ENCODE data around the gene CALN1.

CALN1 gene

GRCh38 chr7:72028267-72028666 is 383.9 kb downstream of the CALN1 start:
- no peak for DNase-seq

GRCh38 chr7:72025381-72025960 is 386.7 kb downstream of the CALN1 start:
- DNase-seq, result no peak

GRCh38 chr7:72023926-72024325 is 388.2 kb downstream of the CALN1 start:
- DNase-seq, result no peak

- no peak for DNase-seq
Observed at GRCh38 chr7:72021716-72022115, 390.4 kb downstream of the CALN1 start.

GRCh38 chr7:72020311-72020710 is 391.8 kb downstream of the CALN1 start:
- no peak for DNase-seq

GRCh38 chr7:72019436-72019835 is 392.7 kb downstream of the CALN1 start:
- DNase-seq, result no peak

GRCh38 chr7:72017756-72018155 is 394.4 kb downstream of the CALN1 start:
- DNase-seq, result no peak

GRCh38 chr7:72016574-72016973 is 395.6 kb downstream of the CALN1 start:
- DNase-seq, result no peak

GRCh38 chr7:72015136-72015535 is 397.0 kb downstream of the CALN1 start:
- DNase-seq, result no peak

- DNase-seq, result no peak
Observed at GRCh38 chr7:72007018-72007417, 405.1 kb downstream of the CALN1 start.

GRCh38 chr7:72003236-72003635 is 408.9 kb downstream of the CALN1 start:
- no peak for DNase-seq

GRCh38 chr7:71996141-71996540 is 416.0 kb downstream of the CALN1 start:
- DNase-seq, result no peak

- no peak for DNase-seq
Observed at GRCh38 chr7:71995111-71995510, 417.0 kb downstream of the CALN1 start.

GRCh38 chr7:71991586-71991985 is 420.6 kb downstream of the CALN1 start:
- DNase-seq, result no peak

GRCh38 chr7:71990138-71990462 is 422.0 kb downstream of the CALN1 start:
- no peak for DNase-seq

- DNase-seq, result no peak
Observed at GRCh38 chr7:71988201-71988600, 423.9 kb downstream of the CALN1 start.

GRCh38 chr7:71987200-71987767 is 424.9 kb downstream of the CALN1 start:
- no peak for DNase-seq

- no peak for DNase-seq
Observed at GRCh38 chr7:71984348-71984747, 427.8 kb downstream of the CALN1 start.

- no peak for DNase-seq
Observed at GRCh38 chr7:71982851-71983250, 429.3 kb downstream of the CALN1 start.

GRCh38 chr7:71976645-71977044 is 435.5 kb downstream of the CALN1 start:
- no peak for DNase-seq

GRCh38 chr7:71974611-71975010 is 437.5 kb downstream of the CALN1 start:
- no peak for DNase-seq

GRCh38 chr7:71972534-71972933 is 439.6 kb downstream of the CALN1 start:
- DNase-seq, result no peak

- no peak for DNase-seq
Observed at GRCh38 chr7:71970725-71971124, 441.4 kb downstream of the CALN1 start.

- DNase-seq, result no peak
Observed at GRCh38 chr7:71962636-71963035, 449.5 kb downstream of the CALN1 start.

GRCh38 chr7:71961283-71961682 is 450.9 kb downstream of the CALN1 start:
- no peak for DNase-seq
